ENCODE data around the gene HMGXB4.

HMGXB4 gene

GRCh38 chr22:35311551-35311999 lies 54.3 kb downstream of the HMGXB4 start:
- DNase-seq: no peak

GRCh38 chr22:35312198-35313059 lies 55.1 kb downstream of the HMGXB4 start:
- no peak for DNase-seq

- peak; percentile 84 for DNase-seq
These were observed 56.2 kb downstream of the HMGXB4 start for GRCh38 chr22:35313311-35314121.

- DNase-seq: no peak
These were observed 57.1 kb downstream of the HMGXB4 start for GRCh38 chr22:35314161-35314942.

- no peak for DNase-seq
These were observed 58.0 kb downstream of the HMGXB4 start for GRCh38 chr22:35315141-35315854.

GRCh38 chr22:35315855-35316745 lies 58.8 kb downstream of the HMGXB4 start:
- peak; percentile 54 for DNase-seq

- DNase-seq: no peak
These were observed 59.5 kb downstream of the HMGXB4 start for GRCh38 chr22:35316751-35317150.

GRCh38 chr22:35317680-35318290 lies 60.5 kb downstream of the HMGXB4 start:
- no peak for DNase-seq

GRCh38 chr22:35318346-35319215 lies 61.3 kb downstream of the HMGXB4 start:
- DNase-seq: no peak

GRCh38 chr22:35319244-35319985 lies 62.1 kb downstream of the HMGXB4 start:
- no peak for DNase-seq

- no peak for DNase-seq
These were observed 64.8 kb downstream of the HMGXB4 start for GRCh38 chr22:35322126-35322525.

- no peak for DNase-seq
These were observed 65.6 kb downstream of the HMGXB4 start for GRCh38 chr22:35322893-35323292.

GRCh38 chr22:35323305-35323704 lies 66.0 kb downstream of the HMGXB4 start:
- no peak for DNase-seq

GRCh38 chr22:35324067-35324466 lies 66.8 kb downstream of the HMGXB4 start:
- no peak for DNase-seq

GRCh38 chr22:35324762-35325161 lies 67.5 kb downstream of the HMGXB4 start:
- DNase-seq: no peak

GRCh38 chr22:35325209-35325608 lies 67.9 kb downstream of the HMGXB4 start:
- DNase-seq: no peak

GRCh38 chr22:35326854-35327562 lies 69.7 kb downstream of the HMGXB4 start:
- DNase-seq: no peak

All from femur (tissue), 1 donor.